ENCODE data around the gene DIMT1.

DNA sequence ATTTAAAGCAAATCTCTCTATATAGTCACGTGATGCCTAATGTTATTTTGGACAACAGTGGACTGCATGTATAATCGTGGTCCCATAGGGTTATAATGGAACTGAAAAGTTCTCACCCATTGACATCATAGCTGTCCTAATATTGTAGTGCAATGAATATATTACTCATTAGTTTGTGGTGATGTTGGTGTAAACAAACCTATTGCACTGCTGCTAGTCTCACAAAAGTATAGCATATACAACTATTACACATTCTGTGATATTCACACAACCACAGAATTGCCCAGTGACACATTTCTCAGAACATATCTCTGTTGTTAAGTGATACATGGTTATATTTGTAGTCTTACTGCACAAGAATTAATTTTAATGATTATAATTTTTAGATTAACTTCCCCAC lies 46.6 kb upstream of the DIMT1 start:
- TF ChIP-seq POLR2A (IDR thresholded peaks at IDR 0.05; ENCODE audit: borderline replicate concordance, extremely low read depth, insufficient read depth, insufficient read length), result no peak
- TF ChIP-seq SP1 (IDR thresholded peaks at IDR 0.05; ENCODE audit: low read depth), result no peak
- TF ChIP-seq, protein P1, sequence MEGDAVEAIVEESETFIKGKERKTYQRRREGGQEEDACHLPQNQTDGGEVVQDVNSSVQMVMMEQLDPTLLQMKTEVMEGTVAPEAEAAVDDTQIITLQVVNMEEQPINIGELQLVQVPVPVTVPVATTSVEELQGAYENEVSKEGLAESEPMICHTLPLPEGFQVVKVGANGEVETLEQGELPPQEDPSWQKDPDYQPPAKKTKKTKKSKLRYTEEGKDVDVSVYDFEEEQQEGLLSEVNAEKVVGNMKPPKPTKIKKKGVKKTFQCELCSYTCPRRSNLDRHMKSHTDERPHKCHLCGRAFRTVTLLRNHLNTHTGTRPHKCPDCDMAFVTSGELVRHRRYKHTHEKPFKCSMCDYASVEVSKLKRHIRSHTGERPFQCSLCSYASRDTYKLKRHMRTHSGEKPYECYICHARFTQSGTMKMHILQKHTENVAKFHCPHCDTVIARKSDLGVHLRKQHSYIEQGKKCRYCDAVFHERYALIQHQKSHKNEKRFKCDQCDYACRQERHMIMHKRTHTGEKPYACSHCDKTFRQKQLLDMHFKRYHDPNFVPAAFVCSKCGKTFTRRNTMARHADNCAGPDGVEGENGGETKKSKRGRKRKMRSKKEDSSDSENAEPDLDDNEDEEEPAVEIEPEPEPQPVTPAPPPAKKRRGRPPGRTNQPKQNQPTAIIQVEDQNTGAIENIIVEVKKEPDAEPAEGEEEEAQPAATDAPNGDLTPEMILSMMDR (IDR thresholded peaks at IDR 0.05 in 2 of 3, conservative IDR thresholded peaks at IDR 0.05 in 1 of 3; ENCODE audit: borderline replicate concordance in 1 of 3, insufficient read depth in 1 of 3, low read depth in 2 of 3, low read length in 2 of 3), result no peak
- no peak for TF ChIP-seq ZFX (IDR thresholded peaks at IDR 0.05)
- TF ChIP-seq EZH2 (IDR thresholded peaks at IDR 0.05), result no peak
